Smooth muscle cell (in vitro differentiated cells): ENCODE data around the gene ARHGAP9. TPM values are rescaled to one million over a fixed set of nuclear protein-coding genes. Genes with fewer than 3 reads are reported as not detected.
"Not testable (repeated sequence)": the region's sequence is repeated elsewhere in the genome, so short reads cannot be mapped to it uniquely, and the experiment has no call there.

Experiments used
- DNase-seq: peaks from one replicate; lab custom pipeline; 2025; ENCODE audit not compliant: unreplicated experiment; lab: John Stamatoyannopoulos, UW
- H2AFZ ChIP-seq: fragments of 200-600 bp; sonication (generic); 2 replicates; pipeline ENCODE4 v1.6.0; 2016; ENCODE audit warnings: antibody characterized with exemption, low read depth, mild to moderate bottlenecking
- H3F3A ChIP-seq: fragments of 200-600 bp; sonication (generic); 2 replicates; pipeline ENCODE4 v1.6.0; 2017; ENCODE audit warnings: antibody characterized with exemption, low read depth
- H3K27ac ChIP-seq: fragments of 200-600 bp; sonication (generic); 2 replicates; pipeline ENCODE4 v1.5.1; 2016; ENCODE audit warnings: low read depth, mild to moderate bottlenecking
- H3K27me3 ChIP-seq: fragments of 200-600 bp; sonication (generic); 2 replicates; pipeline ENCODE4 v1.6.1; 2016; ENCODE audit warnings: low read depth, mild to moderate bottlenecking
- H3K36me3 ChIP-seq: fragments of 200-600 bp; sonication (generic); 2 replicates; pipeline ENCODE4 v1.5.1; 2016; ENCODE audit warnings: low read depth
- H3K4me1 ChIP-seq: fragments of 200-600 bp; sonication (generic); 2 replicates; pipeline ENCODE4 v1.5.1; 2016; ENCODE audit warnings: low read depth
- H3K4me2 ChIP-seq: fragments of 200-600 bp; sonication (generic); 2 replicates; pipeline ENCODE4 v1.6.0; 2016; ENCODE audit warnings: mild to moderate bottlenecking
- H3K4me3 ChIP-seq: fragments of 200-600 bp; sonication (generic); 2 replicates; pipeline ENCODE4 v1.5.1; 2016; ENCODE audit warnings: mild to moderate bottlenecking
- H3K79me2 ChIP-seq: fragments of 200-600 bp; sonication (generic); 2 replicates; pipeline ENCODE4 v1.6.0; 2016; ENCODE audit warnings: low read depth, mild to moderate bottlenecking
- H3K9ac ChIP-seq: fragments of 200-600 bp; sonication (generic); 2 replicates; pipeline ENCODE4 v1.6.0; 2016; ENCODE audit warnings: low read depth
- H3K9me3 ChIP-seq: fragments of 200-600 bp; sonication (generic); replicated peaks from 2 replicates; pipeline ENCODE4 v1.5.1; 2016; ENCODE audit warnings: low read depth
- H4K20me1 ChIP-seq: fragments of 200-600 bp; sonication (generic); 2 replicates; pipeline ENCODE4 v1.6.0; 2016; ENCODE audit warnings: low read depth
- CTCF ChIP-seq: fragments of 200-600 bp; sonication (generic); IDR thresholded peaks from 2 replicates; pipeline ENCODE4 v1.5.1; 2017; ENCODE audit warnings: borderline replicate concordance, mild to moderate bottlenecking, antibody characterized with exemption; ENCODE audit not compliant: insufficient read depth, poor library complexity, severe bottlenecking
- WGBS: methylation state at CpG from one replicate; pipeline ENCODE4 v1.1.7; 2016; ENCODE audit warnings: low lambda C conversion rate; 5-methylcytosine and 5-hydroxymethylcytosine counted together
- microRNA counts: library from miRNA; unstranded; fragments of <30 nt; microRNA quantifications from one replicate; lab custom pipeline; 2016
- microRNA-seq: library from miRNA; unstranded; fragments of <30 nt; microRNA quantifications from one replicate; pipeline ENCODE4, GENCODE V29; 2016; ENCODE audit warnings: borderline number of aligned reads
- polyA plus RNA-seq: library from polyadenylated mRNA; unstranded; fragments of >200 nt; fragmentation: Nextera tagmentation; extraction: Ambion mirVana; gene quantifications from 2 replicates; pipeline ENCODE4 v1.2.1, GENCODE V29; 2016
- small RNA-seq: library from RNA; depleted of rRNA; stranded (forward); fragments of <200 nt; gene quantifications from one replicate; pipeline ENCODE3, GENCODE V24; 2014
- total RNA-seq: library from RNA; depleted of rRNA; stranded (reverse); fragments of >200 nt; gene quantifications from 2 replicates; pipeline ENCODE4 v1.2.3, GENCODE V29; 2014

Gene ARHGAP9
- total and polyA plus RNA-seq, 2 experiments from 2014 or later: 1.3 TPM; not detected in 1

GRCh38 chr12:57429473-57430111 is 50.1 kb downstream of the ARHGAP9 start:
- H3K27me3 ChIP-seq: no peaks in the 10 kb centered on the region
- TF ChIP-seq CTCF: no peak
- peak overlapping the region; percentile 85 for H3K4me2 ChIP-seq
- H3K9me3 ChIP-seq: no peaks in the 10 kb centered on the region
- H3F3A ChIP-seq: no peaks in the 10 kb centered on the region
- peak overlapping the region; percentile 92 for H3K27ac ChIP-seq
- H4K20me1 ChIP-seq: no peaks in the 10 kb centered on the region
- peaks cover 39% of the 10 kb centered on the region for H3K79me2 ChIP-seq
- H3K4me1 ChIP-seq: peaks cover 11% of the 10 kb centered on the region
- peak overlapping the region; percentile 31 for H2AFZ ChIP-seq
- WGBS: 43% methylated on average over 9 of the region's 9 CpGs
- DNase-seq: no peak
- H3K9ac ChIP-seq: peak overlapping the region; percentile 94
- H3K4me3 ChIP-seq: peak overlapping the region; percentile 53
- H3K36me3 ChIP-seq: no peaks in the 10 kb centered on the region

GRCh38 chr12:57428965-57429364 is 50.7 kb downstream of the ARHGAP9 start:
- Histone ChIP-seq H3K9ac (no peak overlapping the region), H3K4me2 (peak overlapping the region; percentile 85), H3K27me3 (no peaks in the 10 kb centered on the region), H3K27ac (peak overlapping the region; percentile 92), H3K4me1 (peaks cover 11% of the 10 kb centered on the region), H3K36me3 (no peaks in the 10 kb centered on the region), H2AFZ (no peak overlapping the region), H3K9me3 (no peaks in the 10 kb centered on the region), H3K4me3 (peak overlapping the region; percentile 53), H3K79me2 (peaks cover 43% of the 10 kb centered on the region), H3F3A (no peaks in the 10 kb centered on the region), H4K20me1 (peaks cover 5% of the 10 kb centered on the region)
- WGBS: 98% methylated on average over 6 of the region's 6 CpGs
- no peak for TF ChIP-seq CTCF
- DNase-seq: no peak

GRCh38 chr12:57426948-57427347 is 52.7 kb downstream of the ARHGAP9 start:
- not testable (repeated sequence) for H3K27ac ChIP-seq
- peaks cover 49% of the 10 kb centered on the region for H3K79me2 ChIP-seq

More at GRCh38 chr12:57426948-57427347, 52.7 kb downstream of the ARHGAP9 start:
- H3K4me2 ChIP-seq, H3F3A ChIP-seq, H3K4me3 ChIP-seq, H3K9me3 ChIP-seq, H2AFZ ChIP-seq, DNase-seq, H4K20me1 ChIP-seq, H3K27me3 ChIP-seq, H3K36me3 ChIP-seq, H3K9ac ChIP-seq: not testable (repeated sequence)
- peaks cover 11% of the 10 kb centered on the region for H3K4me1 ChIP-seq
- 99% methylated on average over 10 of the region's 10 CpGs for WGBS

MicroRNAs encoded within 50 kb of the gene (microRNA counts, 767-probe panel; counts per million panel counts)
- microRNA hsa-miR-616-3p (lab: Ali Mortazavi, UCI): 183 counts per million

Small RNA genes within 50 kb of the gene (microRNA-seq; reads per million reads assigned to microRNA genes)
- gene MIR616 (1.8 reads per million), gene MIR6758 (not detected)

Small RNA genes within 50 kb of the gene (small RNA-seq; reads per million reads assigned to genes)
- not detected for gene MIR616

Other genes starting within 250 kb of the ARHGAP9 start
- gene STAC3, start 228.7 kb downstream of the ARHGAP9 start, total RNA-seq: 1.4 TPM in 1 of 2 replicates, not detected in the other
- gene STAC3, start 228.7 kb downstream of the ARHGAP9 start, polyA plus RNA-seq: not detected in 2 replicates
- 10.4 and 16.0 TPM in 2 replicates for gene R3HDM2, start 48.8 kb downstream of the ARHGAP9 start, total RNA-seq
- gene R3HDM2, start 48.8 kb downstream of the ARHGAP9 start, polyA plus RNA-seq: 12.2 and 17.2 TPM in 2 replicates
- gene INHBC, start 45.1 kb downstream of the ARHGAP9 start, total RNA-seq: not detected in 2 replicates
- gene INHBC, start 45.1 kb downstream of the ARHGAP9 start, polyA plus RNA-seq: 0.42 TPM in 1 of 2 replicates, not detected in the other
- gene INHBE, start 24.6 kb downstream of the ARHGAP9 start, total RNA-seq: 5.4 and 11.5 TPM in 2 replicates
- 2.1 and 2.3 TPM in 2 replicates for gene INHBE, start 24.6 kb downstream of the ARHGAP9 start, polyA plus RNA-seq
- gene GLI1, start 20.1 kb downstream of the ARHGAP9 start, total RNA-seq: 1.4 and 1.5 TPM in 2 replicates
- 0.50 and 1.2 TPM in 2 replicates for gene GLI1, start 20.1 kb downstream of the ARHGAP9 start, polyA plus RNA-seq
- 192 and 629 TPM in 2 replicates for gene MARS1, start 8.2 kb upstream of the ARHGAP9 start, total RNA-seq
- 186 and 187 TPM in 2 replicates for gene MARS1, start 8.2 kb upstream of the ARHGAP9 start, polyA plus RNA-seq
- gene DDIT3, start 40.6 kb upstream of the ARHGAP9 start, total RNA-seq: 25.8 and 28.4 TPM in 2 replicates
- gene DDIT3, start 40.6 kb upstream of the ARHGAP9 start, polyA plus RNA-seq: 27.8 and 43.5 TPM in 2 replicates
- gene MBD6, start 43.0 kb upstream of the ARHGAP9 start, total RNA-seq: 3.7 and 9.1 TPM in 2 replicates
- 11.7 and 18.4 TPM in 2 replicates for gene MBD6, start 43.0 kb upstream of the ARHGAP9 start, polyA plus RNA-seq
- 88.0 and 107 TPM in 2 replicates for gene DCTN2, start 67.3 kb upstream of the ARHGAP9 start, total RNA-seq
- 119 and 127 TPM in 2 replicates for gene DCTN2, start 67.3 kb upstream of the ARHGAP9 start, polyA plus RNA-seq
- 2.2 and 2.8 TPM in 2 replicates for gene KIF5A, start 70.2 kb upstream of the ARHGAP9 start, total RNA-seq
- gene KIF5A, start 70.2 kb upstream of the ARHGAP9 start, polyA plus RNA-seq: 0.34 and 0.53 TPM in 2 replicates
- gene PIP4K2C, start 111.3 kb upstream of the ARHGAP9 start, total RNA-seq: 39.5 and 53.8 TPM in 2 replicates
- 33.3 and 41.1 TPM in 2 replicates for gene PIP4K2C, start 111.3 kb upstream of the ARHGAP9 start, polyA plus RNA-seq
- gene DTX3, start 125.0 kb upstream of the ARHGAP9 start, total RNA-seq: 28.9 and 29.4 TPM in 2 replicates
- gene DTX3, start 125.0 kb upstream of the ARHGAP9 start, polyA plus RNA-seq: 43.0 and 48.2 TPM in 2 replicates
- 13.9 and 18.5 TPM in 2 replicates for gene ARHGEF25, start 131.6 kb upstream of the ARHGAP9 start, total RNA-seq
- gene ARHGEF25, start 131.6 kb upstream of the ARHGAP9 start, polyA plus RNA-seq: 1.5 and 3.8 TPM in 2 replicates
- 1.7 and 1.8 TPM in 2 replicates for gene B4GALNT1, start 153.3 kb upstream of the ARHGAP9 start, total RNA-seq
- gene B4GALNT1, start 153.3 kb upstream of the ARHGAP9 start, polyA plus RNA-seq: 2.1 and 5.6 TPM in 2 replicates
- gene OS9, start 214.3 kb upstream of the ARHGAP9 start, total RNA-seq: 236 and 374 TPM in 2 replicates
- 162 and 179 TPM in 2 replicates for gene OS9, start 214.3 kb upstream of the ARHGAP9 start, polyA plus RNA-seq